Measurements from ENCODE around the gene MAP1LC3C. TPM values are rescaled to one million over a fixed set of nuclear protein-coding genes. Genes with fewer than 3 reads are reported as not detected.

Gene MAP1LC3C
- total RNA-seq, 2 donors from 2014 or later, result 1.3 to 1.9 TPM

Other genes starting within 250 kb of the MAP1LC3C start
- gene EXO1, start 150.9 kb downstream of the MAP1LC3C start, total RNA-seq, result under 1 TPM in 1 of 2 donors, not detected in 1; 0.29 TPM
- not detected for gene BECN2, start 41.3 kb downstream of the MAP1LC3C start, total RNA-seq

Data from posterior vena cava (tissue), 2 donors.